ENCODE data around the gene POTEF.
"Not testable (repeated sequence)": the region's sequence is repeated elsewhere in the genome, so short reads cannot be mapped to it uniquely, and the experiment has no call there.

The POTEF gene

GRCh38 chr2:130120924-130121323 is 8.1 kb downstream of the POTEF start:
- H3K9me3 ChIP-seq (ENCODE audit: control insufficient read depth, low read length); H3K27ac ChIP-seq (ENCODE audit: low read length, poor library complexity, severe bottlenecking); H3K36me3 ChIP-seq (ENCODE audit: control insufficient read depth in 1 of 2, insufficient read depth in 2 of 2, low read depth in 1 of 2, low read length in 2 of 2); H3K4ac ChIP-seq (ENCODE audit: low read depth in 1 of 2, low read length in 2 of 2); H3K9ac ChIP-seq (ENCODE audit: low read length); H2BK5ac ChIP-seq (ENCODE audit: low read depth, low read length, poor library complexity, severe bottlenecking); H3K23ac ChIP-seq (ENCODE audit: low read length in 2 of 2); H2BK15ac ChIP-seq (ENCODE audit: low read depth, poor library complexity, severe bottlenecking); H2AK5ac ChIP-seq (ENCODE audit: low read length, severe bottlenecking); DNase-seq; H3K79me1 ChIP-seq (replicated peaks; ENCODE audit: low read length, poor library complexity, severe bottlenecking); H3K4me1 ChIP-seq (ENCODE audit: control insufficient read depth, insufficient read depth, low read depth, low read length); H3K4me2 ChIP-seq (ENCODE audit: low read length, poor library complexity, severe bottlenecking); H4K91ac ChIP-seq (ENCODE audit: low read length); H3K18ac ChIP-seq (ENCODE audit: low read depth in 1 of 2, low read length in 2 of 2); H2BK120ac ChIP-seq (ENCODE audit: low read depth, low read length); H3K27me3 ChIP-seq (ENCODE audit: control insufficient read depth in 1 of 2, insufficient read depth in 1 of 2, low read length in 2 of 2); H3K4me3 ChIP-seq (ENCODE audit: insufficient read depth in 1 of 2, low read depth in 1 of 2, low read length in 2 of 2); H4K8ac ChIP-seq (ENCODE audit: low read length); H3K14ac ChIP-seq (ENCODE audit: low read length in 2 of 2); H2BK12ac ChIP-seq (ENCODE audit: low read length in 2 of 2); H2AFZ ChIP-seq (ENCODE audit: low read depth, low read length): not testable (repeated sequence)
- WGBS, result 93% methylated on average over 23 of the region's 45 CpGs

DNA sequence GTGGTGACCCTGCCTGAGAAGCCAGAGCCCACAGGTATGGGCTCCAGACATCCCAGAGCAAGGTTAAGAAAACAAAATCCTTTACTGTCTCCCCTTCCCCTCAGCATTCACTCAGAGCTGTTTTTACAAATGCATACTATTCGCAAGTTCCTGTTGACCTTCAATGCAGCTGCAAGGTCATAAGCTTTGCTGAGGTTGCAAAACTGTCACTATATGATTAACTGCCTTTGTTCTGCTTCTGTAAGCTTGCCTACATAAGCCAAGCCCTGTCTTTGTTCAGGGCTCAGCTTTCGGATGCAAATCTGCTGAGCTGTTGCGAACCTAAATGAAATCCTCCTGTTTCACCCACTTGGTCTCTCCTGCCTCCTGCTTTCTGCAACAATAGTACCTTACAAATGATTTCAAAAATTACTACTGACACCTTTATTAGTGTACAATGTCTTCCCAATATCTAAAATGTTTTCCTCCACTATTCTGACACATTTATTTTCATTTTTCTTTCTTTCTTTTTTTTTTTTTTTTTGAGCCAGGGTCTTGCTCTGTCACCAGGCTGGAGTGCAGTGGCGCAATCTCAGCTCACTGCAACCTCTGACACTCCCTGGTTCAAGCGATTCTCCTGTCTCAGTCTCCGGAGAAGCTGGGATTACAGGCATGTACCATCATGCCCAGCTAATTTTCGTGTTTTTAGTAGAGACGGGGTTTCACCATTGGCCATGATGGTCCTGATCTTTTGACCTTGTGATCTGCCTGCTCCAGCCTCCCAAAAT is 26.2 kb downstream of the POTEF start:
- not testable (repeated sequence) for H3K4ac ChIP-seq (ENCODE audit: low read depth in 1 of 2, low read length in 2 of 2); H3K18ac ChIP-seq (ENCODE audit: low read depth in 1 of 2, low read length in 2 of 2); H2BK5ac ChIP-seq (ENCODE audit: low read depth, low read length, poor library complexity, severe bottlenecking); H3K36me3 ChIP-seq (ENCODE audit: control insufficient read depth in 1 of 2, insufficient read depth in 2 of 2, low read depth in 1 of 2, low read length in 2 of 2); H3K9me3 ChIP-seq (ENCODE audit: control insufficient read depth, low read length); H3K4me1 ChIP-seq (ENCODE audit: control insufficient read depth, insufficient read depth, low read depth, low read length); H3K27me3 ChIP-seq (ENCODE audit: control insufficient read depth in 1 of 2, insufficient read depth in 1 of 2, low read length in 2 of 2); H3K14ac ChIP-seq (ENCODE audit: low read length in 2 of 2); H2BK120ac ChIP-seq (ENCODE audit: low read depth, low read length); H2BK15ac ChIP-seq (ENCODE audit: low read depth, poor library complexity, severe bottlenecking); H2AFZ ChIP-seq (ENCODE audit: low read depth, low read length); H3K23ac ChIP-seq (ENCODE audit: low read length in 2 of 2); H3K4me3 ChIP-seq (ENCODE audit: insufficient read depth in 1 of 2, low read depth in 1 of 2, low read length in 2 of 2); H3K79me1 ChIP-seq (replicated peaks; ENCODE audit: low read length, poor library complexity, severe bottlenecking); H2BK12ac ChIP-seq (ENCODE audit: low read length in 2 of 2); H3K9ac ChIP-seq (ENCODE audit: low read length); H2AK5ac ChIP-seq (ENCODE audit: low read length, severe bottlenecking); DNase-seq; H4K91ac ChIP-seq (ENCODE audit: low read length); H3K4me2 ChIP-seq (ENCODE audit: low read length, poor library complexity, severe bottlenecking); H3K27ac ChIP-seq (ENCODE audit: low read length, poor library complexity, severe bottlenecking); H4K8ac ChIP-seq (ENCODE audit: low read length)
- 44% methylated on average over 3 of the region's 8 CpGs for WGBS

- not testable (repeated sequence) for H2BK15ac ChIP-seq (ENCODE audit: low read depth, poor library complexity, severe bottlenecking); H4K91ac ChIP-seq (ENCODE audit: low read length); H2BK12ac ChIP-seq (ENCODE audit: low read length in 2 of 2); H3K4me3 ChIP-seq (ENCODE audit: insufficient read depth in 1 of 2, low read depth in 1 of 2, low read length in 2 of 2); H3K27me3 ChIP-seq (ENCODE audit: control insufficient read depth in 1 of 2, insufficient read depth in 1 of 2, low read length in 2 of 2); H3K9ac ChIP-seq (ENCODE audit: low read length); H3K4ac ChIP-seq (ENCODE audit: low read depth in 1 of 2, low read length in 2 of 2); H3K18ac ChIP-seq (ENCODE audit: low read depth in 1 of 2, low read length in 2 of 2); H3K4me2 ChIP-seq (ENCODE audit: low read length, poor library complexity, severe bottlenecking); H3K36me3 ChIP-seq (ENCODE audit: control insufficient read depth in 1 of 2, insufficient read depth in 2 of 2, low read depth in 1 of 2, low read length in 2 of 2); H2BK5ac ChIP-seq (ENCODE audit: low read depth, low read length, poor library complexity, severe bottlenecking); H3K23ac ChIP-seq (ENCODE audit: low read length in 2 of 2); H3K79me1 ChIP-seq (replicated peaks; ENCODE audit: low read length, poor library complexity, severe bottlenecking); H2AFZ ChIP-seq (ENCODE audit: low read depth, low read length); H2AK5ac ChIP-seq (ENCODE audit: low read length, severe bottlenecking); H3K27ac ChIP-seq (ENCODE audit: low read length, poor library complexity, severe bottlenecking); H2BK120ac ChIP-seq (ENCODE audit: low read depth, low read length); H3K9me3 ChIP-seq (ENCODE audit: control insufficient read depth, low read length); H3K14ac ChIP-seq (ENCODE audit: low read length in 2 of 2); H4K8ac ChIP-seq (ENCODE audit: low read length); DNase-seq; H3K4me1 ChIP-seq (ENCODE audit: control insufficient read depth, insufficient read depth, low read depth, low read length)
- no CpG with 5 or more reads among the region's 5 CpGs for WGBS
These were observed 66.4 kb downstream of the POTEF start for GRCh38 chr2:130062645-130063044.

DNA sequence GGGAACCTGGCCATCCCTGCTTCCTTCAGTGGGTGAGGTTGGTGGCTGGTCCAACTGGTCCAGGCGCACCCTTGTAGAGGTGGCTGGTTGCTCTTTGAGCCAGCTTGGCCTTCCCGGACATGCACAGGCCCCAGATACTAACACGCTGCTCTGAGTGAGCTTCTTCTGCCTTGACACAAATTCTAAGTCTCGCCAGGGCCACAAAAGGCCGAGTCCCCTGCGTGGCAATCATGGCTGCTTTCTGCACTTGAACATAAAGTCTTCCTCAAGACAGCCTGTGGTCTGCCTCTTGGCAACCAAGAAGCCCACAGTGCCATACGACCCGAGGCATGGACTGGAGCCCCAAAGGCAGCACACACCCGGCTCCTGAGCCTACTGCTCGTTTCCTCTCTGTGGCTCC is 69.0 kb downstream of the POTEF start:
- not testable (repeated sequence) for H3K4ac ChIP-seq (ENCODE audit: low read depth in 1 of 2, low read length in 2 of 2); H3K23ac ChIP-seq (ENCODE audit: low read length in 2 of 2); H2BK15ac ChIP-seq (ENCODE audit: low read depth, poor library complexity, severe bottlenecking); H2BK120ac ChIP-seq (ENCODE audit: low read depth, low read length); H3K4me1 ChIP-seq (ENCODE audit: control insufficient read depth, insufficient read depth, low read depth, low read length); H2AK5ac ChIP-seq (ENCODE audit: low read length, severe bottlenecking); H3K36me3 ChIP-seq (ENCODE audit: control insufficient read depth in 1 of 2, insufficient read depth in 2 of 2, low read depth in 1 of 2, low read length in 2 of 2); H3K14ac ChIP-seq (ENCODE audit: low read length in 2 of 2); H3K4me2 ChIP-seq (ENCODE audit: low read length, poor library complexity, severe bottlenecking); H3K18ac ChIP-seq (ENCODE audit: low read depth in 1 of 2, low read length in 2 of 2); DNase-seq; H3K79me1 ChIP-seq (replicated peaks; ENCODE audit: low read length, poor library complexity, severe bottlenecking); H2BK5ac ChIP-seq (ENCODE audit: low read depth, low read length, poor library complexity, severe bottlenecking); H4K91ac ChIP-seq (ENCODE audit: low read length); H3K9ac ChIP-seq (ENCODE audit: low read length); H4K8ac ChIP-seq (ENCODE audit: low read length); H3K9me3 ChIP-seq (ENCODE audit: control insufficient read depth, low read length); H3K27me3 ChIP-seq (ENCODE audit: control insufficient read depth in 1 of 2, insufficient read depth in 1 of 2, low read length in 2 of 2); H3K27ac ChIP-seq (ENCODE audit: low read length, poor library complexity, severe bottlenecking); H2BK12ac ChIP-seq (ENCODE audit: low read length in 2 of 2); H3K4me3 ChIP-seq (ENCODE audit: insufficient read depth in 1 of 2, low read depth in 1 of 2, low read length in 2 of 2); H2AFZ ChIP-seq (ENCODE audit: low read depth, low read length)
- no CpG with 5 or more reads among the region's 10 CpGs for WGBS
